Frontal cortex (tissue), 4 donors: Measurements from ENCODE around the gene CPNE4. TPM values are rescaled to one million over a fixed set of nuclear protein-coding genes. Genes with fewer than 3 reads are reported as not detected.

Source experiments
- DNase-seq, 2 donors: peaks; one replicate each; pipeline ENCODE4 v3.0.0; 2012; ENCODE audit warnings: low spot score in 2 of 2
- FAIRE-seq: peaks from 2 replicates; lab custom pipeline; 2012; peaks lifted over from hg19 to GRCh38; lab: Jason Lieb, UNC
- total RNA-seq: library from RNA; depleted of rRNA; stranded (reverse); fragments of >200 nt; gene quantifications from one replicate; pipeline ENCODE4 v1.2.3, GENCODE V29; 2014
- donor health status: control.
- donor health status: control.
- donor health status: control.

CPNE4 gene
- total RNA-seq, 1 donor from 2014 or later = 14.7 TPM

GRCh38 chr3:131561511-131561910 is 473.3 kb downstream of the CPNE4 start:
- FAIRE-seq (no peak), DNase-seq (no peak)

- DNase-seq = no peak
- no peak for FAIRE-seq
These were observed 474.0 kb downstream of the CPNE4 start for GRCh38 chr3:131560795-131561194.

DNA sequence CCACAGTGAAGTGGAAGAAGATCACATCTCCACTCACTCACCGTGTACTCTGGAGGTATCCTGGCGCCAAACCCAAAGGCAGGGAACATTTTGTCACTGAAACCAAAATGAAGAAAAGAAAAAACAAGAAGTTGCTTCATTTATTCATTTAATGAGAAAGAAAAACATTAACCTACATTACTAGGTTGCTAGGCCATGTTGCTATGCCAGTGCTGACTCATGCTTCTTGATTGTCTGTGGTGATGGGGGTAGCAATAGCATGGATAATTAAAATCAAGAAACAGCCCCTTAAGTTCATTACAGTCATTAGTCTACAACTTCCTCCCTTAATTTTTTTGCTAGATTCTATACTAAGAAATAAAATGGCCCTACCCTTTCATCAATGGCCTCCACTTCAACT is 479.4 kb downstream of the CPNE4 start:
- DNase-seq (no peak), FAIRE-seq (no peak)

DNA sequence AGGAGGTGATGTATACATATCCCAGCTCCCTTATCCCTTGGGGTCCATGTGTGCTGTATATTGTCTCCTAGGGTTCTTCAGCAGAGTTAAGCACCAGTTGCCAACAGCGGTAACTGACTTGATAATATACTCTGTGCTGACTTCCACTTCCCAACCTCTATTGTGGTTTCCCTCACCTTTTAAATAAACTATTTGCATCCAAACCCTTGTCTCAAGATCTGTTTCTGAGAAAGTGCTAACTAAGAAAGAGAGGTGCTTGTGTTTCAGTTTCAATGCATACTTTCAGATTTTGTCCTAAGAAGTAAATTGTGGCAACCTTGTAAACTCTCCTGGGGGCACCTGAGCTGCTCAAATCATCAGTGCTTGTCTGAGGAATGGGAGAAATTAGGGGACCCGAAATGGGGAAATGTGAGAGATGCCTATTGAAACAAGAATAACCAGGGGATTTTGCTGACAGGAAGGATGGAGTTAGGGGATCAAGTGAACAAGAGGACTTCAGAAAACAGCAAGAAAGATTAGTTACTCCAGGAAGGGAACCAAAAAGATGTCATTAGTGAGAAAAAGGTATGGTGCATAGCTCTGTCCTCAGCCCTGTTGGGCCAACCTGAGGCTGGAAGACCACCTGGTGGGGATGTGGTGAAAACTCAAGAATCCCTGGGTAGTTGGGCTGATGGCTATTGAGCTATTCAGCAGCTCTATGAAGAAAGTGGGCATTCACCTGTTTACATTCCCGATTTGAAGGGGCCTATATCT is 481.1 kb downstream of the CPNE4 start:
- FAIRE-seq = no peak

GRCh38 chr3:131551761-131552160 is 483.1 kb downstream of the CPNE4 start:
- FAIRE-seq (no peak), DNase-seq (no peak)

More for the DNA sequence above, 481.1 kb downstream of the CPNE4 start:
- DNase-seq = no peak

- DNase-seq (no peak), FAIRE-seq (no peak)
These were observed 484.0 kb downstream of the CPNE4 start for GRCh38 chr3:131550562-131551465.

GRCh38 chr3:131549340-131549739 is 485.5 kb downstream of the CPNE4 start:
- FAIRE-seq (no peak), DNase-seq (no peak)

DNA sequence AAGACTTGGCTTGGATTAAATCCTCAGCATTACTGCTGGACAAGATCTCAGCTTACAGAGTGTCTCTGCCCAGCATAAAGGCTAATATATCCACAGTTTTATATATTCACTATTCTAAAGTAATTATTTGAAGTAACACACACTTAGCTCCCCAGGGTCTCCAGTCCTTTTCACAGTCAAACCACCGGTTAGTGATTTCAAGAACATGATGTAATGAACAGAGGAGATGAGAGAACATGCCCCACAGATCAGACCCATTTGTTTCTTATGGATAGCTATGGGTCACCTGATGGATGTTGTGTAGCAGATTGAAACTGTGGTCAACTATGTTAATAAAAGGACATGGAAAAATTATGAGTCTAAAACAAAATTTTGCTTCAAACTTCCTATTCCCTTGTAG is 487.2 kb downstream of the CPNE4 start:
- no peak for DNase-seq
- FAIRE-seq = no peak

DNA sequence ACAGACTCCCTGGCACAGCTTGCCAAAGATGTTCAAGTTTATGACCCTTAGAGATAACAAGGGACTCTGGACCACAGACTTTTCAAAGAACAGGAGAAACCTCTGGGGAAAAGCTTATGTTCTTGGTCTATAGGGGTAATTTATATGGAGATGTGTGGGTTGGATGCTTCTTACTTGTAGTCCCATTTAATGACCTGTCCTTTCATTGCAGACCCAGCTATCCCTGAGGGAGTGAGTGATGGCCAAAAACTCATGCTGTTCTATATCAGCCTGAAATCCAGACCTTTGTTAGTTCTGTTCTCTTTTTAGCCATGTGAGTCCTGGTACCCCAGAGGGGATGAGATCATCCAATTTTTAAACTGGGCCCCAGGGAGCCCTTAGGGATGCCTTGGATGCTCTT is 488.4 kb downstream of the CPNE4 start:
- DNase-seq = no peak
- FAIRE-seq = no peak

DNA sequence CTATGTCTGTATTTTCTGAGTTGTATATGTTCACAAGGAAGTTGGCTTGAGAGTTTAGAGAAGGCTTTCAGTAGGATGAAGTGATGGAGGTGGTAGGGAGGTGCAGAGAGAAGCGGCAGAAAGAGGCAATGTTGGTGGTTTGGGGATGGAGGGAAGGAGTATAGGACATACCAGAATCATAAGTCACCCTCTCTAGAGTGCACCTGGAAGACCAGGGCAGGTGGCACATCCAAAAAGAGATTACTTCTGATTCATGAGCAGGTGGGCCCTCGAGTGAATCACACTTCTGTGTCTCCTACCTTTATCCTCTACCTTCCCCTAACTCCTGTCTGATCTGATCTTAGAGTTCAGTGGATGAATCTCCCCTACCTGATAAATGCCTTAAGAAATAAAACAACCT is 490.3 kb downstream of the CPNE4 start:
- FAIRE-seq = no peak
- DNase-seq = no peak

- FAIRE-seq = no peak
- DNase-seq = peak in 1 of 2 donors; percentile 6
These were observed 491.1 kb downstream of the CPNE4 start for GRCh38 chr3:131543714-131544113.

GRCh38 chr3:131541288-131541687 is 493.5 kb downstream of the CPNE4 start:
- DNase-seq (no peak), FAIRE-seq (no peak)

DNA sequence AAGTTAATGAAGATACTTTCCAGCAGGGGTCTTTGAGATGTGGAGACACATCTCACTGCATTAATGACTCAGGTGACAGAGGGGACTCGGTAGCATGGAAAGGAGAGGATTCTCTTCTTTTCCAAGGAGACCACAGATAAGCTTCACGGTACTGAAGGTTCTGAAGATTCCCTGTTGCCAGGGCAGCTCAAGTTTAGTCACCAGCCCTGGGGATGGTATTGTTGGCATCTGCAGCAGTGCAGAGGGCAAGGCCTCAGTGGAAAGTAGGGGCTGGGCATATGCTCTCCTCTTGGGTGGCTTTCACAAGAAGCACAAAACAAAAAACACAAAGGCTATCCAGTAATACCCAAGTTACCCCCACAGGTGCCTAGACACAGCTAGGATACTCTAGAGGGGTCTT is 494.0 kb downstream of the CPNE4 start:
- DNase-seq (no peak), FAIRE-seq (no peak)

DNA sequence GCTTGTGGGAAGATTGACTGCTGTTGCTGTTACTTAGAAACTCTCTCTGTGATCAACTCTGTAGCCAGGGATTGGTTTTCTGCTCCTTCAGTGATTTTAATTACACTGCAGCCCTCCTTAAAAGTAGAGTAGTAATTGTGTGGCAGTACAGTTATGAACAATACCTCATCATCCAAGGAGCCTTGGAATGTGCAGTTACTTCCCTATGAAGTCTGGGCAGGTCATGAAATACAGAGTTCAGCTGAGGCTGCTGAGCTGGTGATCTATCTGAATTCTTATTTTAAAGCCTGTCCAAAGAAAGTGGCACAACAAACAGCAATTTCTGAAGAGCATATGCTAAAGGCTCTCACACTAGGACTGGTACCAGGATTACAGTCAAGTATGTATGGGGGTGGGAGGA is 494.7 kb downstream of the CPNE4 start:
- DNase-seq (no peak), FAIRE-seq (no peak)

GRCh38 chr3:131538968-131539367 is 495.8 kb downstream of the CPNE4 start:
- no peak for DNase-seq
- FAIRE-seq = no peak

GRCh38 chr3:131537531-131537930 is 497.3 kb downstream of the CPNE4 start:
- DNase-seq (no peak), FAIRE-seq (no peak)

- no peak for DNase-seq
- no peak for FAIRE-seq
These were observed 499.2 kb downstream of the CPNE4 start for GRCh38 chr3:131535596-131535995.

GRCh38 chr3:131535131-131535530 is 499.7 kb downstream of the CPNE4 start:
- FAIRE-seq (no peak), DNase-seq (no peak)

GRCh38 chr3:131532645-131533044 is 502.2 kb downstream of the CPNE4 start:
- no peak for DNase-seq
- no peak for FAIRE-seq

GRCh38 chr3:131530843-131531242 is 504.0 kb downstream of the CPNE4 start:
- FAIRE-seq = no peak
- no peak for DNase-seq

GRCh38 chr3:131530388-131530787 is 504.4 kb downstream of the CPNE4 start:
- DNase-seq (no peak), FAIRE-seq (no peak)
